DND-41 (cell line): ENCODE data around the gene RANBP3L.

Source experiments
- ATAC-seq: fragments of 200-7000 bp; cut with Tn5 transposase; 3 replicates; pipeline ENCODE4 v1.9.1; 2021; ENCODE audit warnings: low read depth; ENCODE audit not compliant: insufficient read depth
- DNase-seq: peaks from one replicate; pipeline ENCODE4 v3.0.0-alpha.2; 2020
- H2AFZ ChIP-seq: 2 replicates; pipeline ENCODE4 v1.6.0; 2012; ENCODE audit warnings: low read depth, low read length
- H3K27ac ChIP-seq: 2 replicates; pipeline ENCODE4 v1.5.1; 2012; ENCODE audit warnings: low read length, inconsistent platforms
- H3K27me3 ChIP-seq: fragments of 200-600 bp; sonication (generic); 2 replicates; pipeline ENCODE4 v1.6.0; 2012; ENCODE audit warnings: low read length, mild to moderate bottlenecking, inconsistent platforms; ENCODE audit not compliant: insufficient read depth, poor library complexity
- H3K36me3 ChIP-seq: 2 replicates; pipeline ENCODE4 v1.5.1; 2012; ENCODE audit warnings: low read length, inconsistent platforms; ENCODE audit not compliant: insufficient read depth
- H3K4me1 ChIP-seq: 2 replicates; pipeline ENCODE4 v1.5.1; 2012; ENCODE audit warnings: mild to moderate bottlenecking, low read length; ENCODE audit not compliant: insufficient read depth
- H3K4me2 ChIP-seq: 2 replicates; pipeline ENCODE4 v1.6.0; 2012; ENCODE audit warnings: mild to moderate bottlenecking, moderate library complexity, low read length, inconsistent platforms; ENCODE audit not compliant: insufficient read depth
- H3K4me3 ChIP-seq, 2 experiments: fragments of 200-600 bp in 1 of 2; shearing (Covaris generic) in 1 of 2; 2 replicates each; pipeline ENCODE4 v1.5.1; 2012 to 2016; ENCODE audit warnings: inconsistent platforms in 2 of 2, low read length in 2 of 2, mild to moderate bottlenecking in 2 of 2, low read depth in 1 of 2, moderate library complexity in 1 of 2
- H3K79me2 ChIP-seq: 2 replicates; pipeline ENCODE4 v1.6.0; 2012; ENCODE audit warnings: low read length, inconsistent platforms; ENCODE audit not compliant: insufficient read depth
- H3K9ac ChIP-seq: 2 replicates; pipeline ENCODE4 v1.6.0; 2012; ENCODE audit warnings: low read depth, mild to moderate bottlenecking, inconsistent platforms, low read length, moderate library complexity
- H3K9me3 ChIP-seq: 2 replicates; pipeline ENCODE4 v1.5.1; 2012; ENCODE audit warnings: low read length, moderate library complexity, mild to moderate bottlenecking, inconsistent platforms; ENCODE audit not compliant: insufficient read depth, severe bottlenecking
- H4K20me1 ChIP-seq: 2 replicates; pipeline ENCODE4 v1.6.0; 2012; ENCODE audit warnings: low read length; ENCODE audit not compliant: insufficient read depth
- EZH2 ChIP-seq: IDR thresholded peaks from 3 replicates; pipeline ENCODE4 v1.6.1; 2012; ENCODE audit warnings: borderline replicate concordance, low read depth, mild to moderate bottlenecking, moderate library complexity, low read length, inconsistent platforms; ENCODE audit not compliant: severe bottlenecking
- TF ChIP-seq, protein P1 (sequence below): IDR thresholded peaks from 2 replicates; pipeline ENCODE4 v1.5.1; 2012; ENCODE audit warnings: borderline replicate concordance, low read length, moderate library complexity, mild to moderate bottlenecking; ENCODE audit not compliant: poor library complexity, severe bottlenecking; ENCODE audit errors: extremely low read depth

RANBP3L gene

DNA sequence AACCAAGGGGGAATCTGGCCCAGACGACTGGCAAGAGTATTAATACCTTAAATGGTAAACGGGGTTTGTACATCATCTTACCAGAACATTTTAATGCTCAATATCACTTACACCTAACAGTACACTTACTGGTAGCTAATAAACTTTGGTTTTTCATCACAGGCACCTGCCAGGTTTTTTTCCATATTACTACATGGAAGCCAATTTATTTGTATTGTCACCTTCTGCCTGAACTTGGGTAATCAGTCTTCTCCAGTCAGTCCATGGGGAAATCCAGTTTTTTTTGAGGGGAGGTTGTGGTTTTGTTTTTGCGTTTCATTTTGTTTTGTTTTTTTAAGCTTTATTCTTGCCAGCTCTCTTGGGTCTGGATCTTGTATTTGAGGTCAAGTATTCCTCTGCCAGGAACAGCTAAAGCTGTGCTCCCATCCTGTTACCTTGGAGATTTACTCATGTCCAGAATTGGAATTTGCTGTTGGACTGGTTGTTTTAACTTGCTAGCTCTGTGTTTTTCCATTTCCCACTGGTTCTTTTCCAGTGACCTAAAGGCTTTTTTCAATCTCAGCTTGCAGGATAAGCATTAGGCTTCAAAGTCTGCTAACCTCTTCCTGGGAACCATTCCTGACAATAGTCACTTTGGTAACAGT is 48.9 kb downstream of the RANBP3L start:
- Histone ChIP-seq H4K20me1 (no peaks in the 10 kb centered on the region), H3K4me1 (no peaks in the 10 kb centered on the region), H3K27ac (no peak overlapping the region), H3K27me3 (peaks cover 9% of the 10 kb centered on the region), H3K36me3 (no peaks in the 10 kb centered on the region), H3K4me2 (no peak overlapping the region), H2AFZ (no peak overlapping the region), H3K9me3 (no peaks in the 10 kb centered on the region), H3K9ac (no peak overlapping the region), H3K79me2 (no peaks in the 10 kb centered on the region), H3K4me3 (no peak overlapping the region)
- DNase-seq (no peak), ATAC-seq (no peak)
- TF ChIP-seq EZH2 = no peak
- TF ChIP-seq, protein P1, sequence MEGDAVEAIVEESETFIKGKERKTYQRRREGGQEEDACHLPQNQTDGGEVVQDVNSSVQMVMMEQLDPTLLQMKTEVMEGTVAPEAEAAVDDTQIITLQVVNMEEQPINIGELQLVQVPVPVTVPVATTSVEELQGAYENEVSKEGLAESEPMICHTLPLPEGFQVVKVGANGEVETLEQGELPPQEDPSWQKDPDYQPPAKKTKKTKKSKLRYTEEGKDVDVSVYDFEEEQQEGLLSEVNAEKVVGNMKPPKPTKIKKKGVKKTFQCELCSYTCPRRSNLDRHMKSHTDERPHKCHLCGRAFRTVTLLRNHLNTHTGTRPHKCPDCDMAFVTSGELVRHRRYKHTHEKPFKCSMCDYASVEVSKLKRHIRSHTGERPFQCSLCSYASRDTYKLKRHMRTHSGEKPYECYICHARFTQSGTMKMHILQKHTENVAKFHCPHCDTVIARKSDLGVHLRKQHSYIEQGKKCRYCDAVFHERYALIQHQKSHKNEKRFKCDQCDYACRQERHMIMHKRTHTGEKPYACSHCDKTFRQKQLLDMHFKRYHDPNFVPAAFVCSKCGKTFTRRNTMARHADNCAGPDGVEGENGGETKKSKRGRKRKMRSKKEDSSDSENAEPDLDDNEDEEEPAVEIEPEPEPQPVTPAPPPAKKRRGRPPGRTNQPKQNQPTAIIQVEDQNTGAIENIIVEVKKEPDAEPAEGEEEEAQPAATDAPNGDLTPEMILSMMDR = no peak

DNA sequence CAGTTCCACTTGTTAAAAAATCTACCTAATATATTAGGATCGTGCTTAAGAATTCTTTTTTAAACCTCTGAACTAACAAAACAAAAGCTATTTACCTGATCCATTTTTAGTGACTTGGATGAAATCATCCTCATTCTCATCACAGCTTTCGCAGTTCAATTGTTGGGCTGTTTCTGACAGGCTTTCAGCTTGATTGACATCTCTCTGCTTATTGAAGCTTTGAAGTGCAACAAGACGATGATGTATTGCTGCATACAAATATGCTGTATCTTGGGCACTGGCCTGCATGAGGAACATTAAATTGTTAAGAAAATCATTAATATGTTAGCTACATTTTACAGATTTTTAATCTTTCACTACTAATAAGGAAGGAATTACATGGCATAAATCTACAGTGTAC is 50.5 kb downstream of the RANBP3L start:
- no peak overlapping the region for H2AFZ ChIP-seq
- H3K36me3 ChIP-seq = no peaks in the 10 kb centered on the region
- H3K9ac ChIP-seq = no peak overlapping the region
- H3K27ac ChIP-seq = no peak overlapping the region
- peaks cover 6% of the 10 kb centered on the region for H3K27me3 ChIP-seq
- H3K79me2 ChIP-seq = no peaks in the 10 kb centered on the region
- H4K20me1 ChIP-seq = no peaks in the 10 kb centered on the region
- H3K9me3 ChIP-seq = no peaks in the 10 kb centered on the region
- no peaks in the 10 kb centered on the region for H3K4me1 ChIP-seq
- H3K4me2 ChIP-seq = no peak overlapping the region
- ATAC-seq (no peak), DNase-seq (no peak)
- no peak overlapping the region for H3K4me3 ChIP-seq
- TF ChIP-seq, protein P1 = no peak
- no peak for TF ChIP-seq EZH2

DNA sequence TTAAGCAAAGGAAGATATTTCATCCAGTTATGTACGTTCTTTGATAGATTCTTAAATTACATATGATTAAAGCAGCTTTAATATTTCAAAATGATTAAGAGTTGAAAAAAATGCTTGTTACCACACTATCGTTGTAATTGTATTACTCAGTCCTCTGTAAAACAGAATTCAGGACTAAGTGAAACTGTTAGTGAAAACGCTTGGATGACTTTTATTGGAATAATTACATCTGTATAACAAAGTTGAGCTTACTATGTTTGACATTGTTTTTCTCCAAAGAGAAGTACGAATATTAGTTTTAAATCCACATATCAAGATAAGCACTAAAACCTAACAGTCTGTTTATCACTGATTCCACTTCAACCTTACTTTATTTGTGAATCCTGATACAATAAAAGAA is 51.3 kb downstream of the RANBP3L start:
- H3K79me2 ChIP-seq = no peaks in the 10 kb centered on the region
- no peak overlapping the region for H3K9ac ChIP-seq
- H3K27ac ChIP-seq = no peak overlapping the region
- no peak for DNase-seq
- H3K36me3 ChIP-seq = no peaks in the 10 kb centered on the region
- H3K4me2 ChIP-seq = no peak overlapping the region
- H4K20me1 ChIP-seq = no peaks in the 10 kb centered on the region
- no peak overlapping the region for H2AFZ ChIP-seq
- no peaks in the 10 kb centered on the region for H3K4me1 ChIP-seq
- H3K9me3 ChIP-seq = no peaks in the 10 kb centered on the region
- H3K4me3 ChIP-seq = no peak overlapping the region
- TF ChIP-seq EZH2 = no peak
- TF ChIP-seq, protein P1 = no peak
- ATAC-seq = no peak
- peaks cover 3% of the 10 kb centered on the region for H3K27me3 ChIP-seq
